B cell (primary cell): Measurements from ENCODE around the gene PARVA. TPM values are rescaled to one million over a fixed set of nuclear protein-coding genes. Genes with fewer than 3 reads are reported as not detected.

ENCODE experiments used
- ATAC-seq: fragments of 200-7000 bp; cut with Tn5 transposase; one replicate; pipeline ENCODE4 v1.10.0; 2021; ENCODE audit warnings: low read depth, mild to moderate bottlenecking, moderate number of reproducible peaks, moderate library complexity
- CTCF ChIA-PET: fragments of 350-600 bp; sonication (Branson Sonifier 250); formaldehyde crosslinking; loops from one replicate; lab custom pipeline; 2021; ENCODE audit warnings: antibody characterized with exemption, inconsistent platforms; lab: Charles Lee
- POLR2A ChIA-PET: fragments of 350-600 bp; sonication (Branson Sonifier 250); formaldehyde crosslinking; loops from one replicate; lab custom pipeline; 2021; ENCODE audit warnings: antibody characterized with exemption; lab: Charles Lee
- DNase-seq: peaks from one replicate; pipeline ENCODE4 v3.0.0; 2013
- H2AFZ ChIP-seq: 2 replicates; pipeline ENCODE4 v1.6.1; 2012; ENCODE audit warnings: mild to moderate bottlenecking, low read depth, low read length; ENCODE audit not compliant: insufficient read depth, poor library complexity, severe bottlenecking
- H3K27ac ChIP-seq, 2 donors: 1 replicate in 1 of 2; 2 replicates in 1 of 2; pipeline ENCODE4 v1.5.1; 2012 to 2013; ENCODE audit warnings: low read length in 2 of 2, mild to moderate bottlenecking in 2 of 2, moderate library complexity in 1 of 2
- H3K27me3 ChIP-seq, 4 experiments: fragments of 200-600 bp in 1 of 4; sonication (generic) in 1 of 4; replicated peaks in 1 of 4; 1 replicate in 2 of 4; 2 replicates in 2 of 4; pipeline versions ENCODE4 v1.6.1 to v1.7.0; 2013 to 2016; ENCODE audit warnings: low read length in 3 of 4, mild to moderate bottlenecking in 2 of 4, mixed read lengths in 1 of 4, moderate library complexity in 1 of 4; ENCODE audit not compliant: insufficient read depth in 4 of 4, control insufficient read depth in 3 of 4; ENCODE audit errors: control extremely low read depth in 1 of 4
- H3K36me3 ChIP-seq, 2 experiments: replicated peaks in 1 of 2; 1 replicate in 1 of 2; 2 replicates in 1 of 2; pipeline versions ENCODE4 v1.6.1 to v1.7.1; 2013; ENCODE audit warnings: low read length in 1 of 2; ENCODE audit not compliant: insufficient read depth in 2 of 2, control insufficient read depth in 1 of 2; ENCODE audit errors: control extremely low read depth in 1 of 2, extremely low read depth in 1 of 2
- H3K4me1 ChIP-seq, 2 donors: fragments of 200-600 bp in 1 of 2; sonication (generic) in 1 of 2; 1 replicate in 1 of 2; 2 replicates in 1 of 2; pipeline versions ENCODE4 v1.5.1 to v1.6.1; 2013 to 2017; ENCODE audit warnings: low read length in 2 of 2; ENCODE audit not compliant: control insufficient read depth in 2 of 2, insufficient read depth in 2 of 2
- H3K4me2 ChIP-seq: replicated peaks from 2 replicates; pipeline ENCODE3; 2012; ENCODE audit warnings: mild to moderate bottlenecking, low read depth, low read length; ENCODE audit not compliant: poor library complexity, severe bottlenecking
- H3K4me3 ChIP-seq, 5 experiments: fragments of 200-600 bp in 1 of 5; sonication (generic) in 1 of 5; 1 replicate in 3 of 5; 2 replicates in 2 of 5; pipeline versions ENCODE4 v1.5.1 to v1.7.0; 2011 to 2016; ENCODE audit warnings: low read length in 4 of 5, mild to moderate bottlenecking in 4 of 5, low read depth in 2 of 5, control low read depth in 1 of 5, moderate library complexity in 1 of 5; ENCODE audit not compliant: insufficient read depth in 1 of 5; ENCODE audit errors: control extremely low read depth in 1 of 5, extremely low read depth in 1 of 5
- H3K79me2 ChIP-seq: fragments of 200-600 bp; sonication (generic); one replicate; pipeline ENCODE4 v1.6.0; 2016; ENCODE audit warnings: low read length; ENCODE audit not compliant: control insufficient read depth, insufficient read depth
- H3K9ac ChIP-seq: fragments of 200-600 bp; sonication (generic); 2 replicates; pipeline ENCODE4 v1.6.1; 2017; ENCODE audit warnings: mild to moderate bottlenecking, low read length, moderate library complexity
- H3K9me3 ChIP-seq, 3 donors: one replicate each; pipeline versions ENCODE4 v1.6.1 to v1.7.1; 2013; ENCODE audit warnings: low read length in 2 of 3; ENCODE audit not compliant: control insufficient read depth in 2 of 3, insufficient read depth in 1 of 3; ENCODE audit errors: control extremely low read depth in 1 of 3
- H4K20me1 ChIP-seq: 2 replicates; pipeline ENCODE4 v1.6.0; 2012; ENCODE audit warnings: mild to moderate bottlenecking, low read length; ENCODE audit not compliant: insufficient read depth, control insufficient read depth, poor library complexity, severe bottlenecking
- H3K27ac Mint-ChIP-seq: one replicate; pipeline ENCODE4 v1.8.0; 2021; ENCODE audit warnings: mixed read lengths
- H3K27me3 Mint-ChIP-seq: one replicate; pipeline ENCODE4 v1.8.0; 2021; ENCODE audit warnings: mixed read lengths
- H3K4me1 Mint-ChIP-seq: one replicate; pipeline ENCODE4 v1.8.0; 2021; ENCODE audit warnings: mixed read lengths
- H3K4me3 Mint-ChIP-seq: one replicate; pipeline ENCODE4 v1.8.0; 2021; ENCODE audit warnings: mixed read lengths
- H3K9me3 Mint-ChIP-seq: one replicate; pipeline ENCODE4 v1.8.0; 2022; ENCODE audit warnings: mixed read lengths; ENCODE audit not compliant: insufficient read depth
- CTCF ChIP-seq: fragments of 200-600 bp; IDR thresholded peaks from one replicate; pipeline ENCODE4 v1.8.0; 2022; ENCODE audit warnings: antibody characterized with exemption, mild to moderate bottlenecking
- EZH2 ChIP-seq: IDR thresholded peaks from 2 replicates; pipeline ENCODE4 v1.6.1; 2012; ENCODE audit warnings: borderline replicate concordance, low read depth, mild to moderate bottlenecking, moderate library complexity, low read length; ENCODE audit not compliant: insufficient read depth, poor library complexity, severe bottlenecking
- WGBS: methylation state at CpG from one replicate; pipeline ENCODE4 v1.1.5; 2013; ENCODE audit warnings: missing lambda C conversion rate; ENCODE audit not compliant: insufficient coverage; 5-methylcytosine and 5-hydroxymethylcytosine counted together
- intact Hi-C: fragments of 100-400 bp; cut with micrococcal nuclease; formaldehyde crosslinking; loops from one replicate; pipeline ENCODE4 v1.10.0; 2022
- polyA plus RNA-seq: library from polyadenylated mRNA; depleted of rRNA; stranded (reverse); fragments of >200 nt; gene quantifications from 2 replicates; pipeline ENCODE4 v1.2.3, GENCODE V29; 2012
- total RNA-seq, 2 donors: library from RNA; stranded (reverse); fragments of 120-200 nt in 1 of 2; gene quantifications; 1 replicate in 1 of 2; 2 replicates in 1 of 2; pipeline versions ENCODE4 v1.2.3 to v1.2.4, GENCODE V29; 2013 to 2022

The PARVA gene
- total and polyA plus RNA-seq, 2 donors (not counting 1 experiment from before 2014, with no cell fraction given) = not detected

GRCh38 chr11:12556155-12556554 is 178.8 kb downstream of the PARVA start:
- DNase-seq = no peak
- H3K27ac Mint-ChIP-seq = no peak overlapping the region
- ChIA-PET POLR2A (no interaction called here), CTCF (no interaction called here)
- Histone ChIP-seq H3K9me3 (peaks cover 0 to 1% (median 0%) of the 10 kb centered on the region in 3 donors), H3K27me3 (no peaks in the 10 kb centered on the region), H3K4me2 (no peak overlapping the region), H3K4me3 (no peak overlapping the region), H3K4me1 (no peaks in the 10 kb centered on the region), H3K9ac (no peak overlapping the region), H3K27ac (no peak overlapping the region), H3K79me2 (no peaks in the 10 kb centered on the region), H4K20me1 (no peaks in the 10 kb centered on the region), H3K36me3 (no peaks in the 10 kb centered on the region), H2AFZ (no peak overlapping the region)
- TF ChIP-seq CTCF = no peak
- no peak for TF ChIP-seq EZH2
- H3K4me1 Mint-ChIP-seq = no peaks in the 10 kb centered on the region
- no peaks in the 10 kb centered on the region for H3K27me3 Mint-ChIP-seq
- 58% methylated on average over 2 of the region's 3 CpGs for WGBS
- H3K9me3 Mint-ChIP-seq = no peaks in the 10 kb centered on the region
- intact Hi-C loops = no loop called here
- no peak overlapping the region for H3K4me3 Mint-ChIP-seq
- ATAC-seq = no peak

- WGBS = 57% methylated on average over 6 of the region's 6 CpGs
- Histone ChIP-seq H3K4me2 (no peak overlapping the region), H3K27ac (no peak overlapping the region), H3K27me3 (no peaks in the 10 kb centered on the region), H3K4me1 (no peaks in the 10 kb centered on the region), H3K79me2 (no peaks in the 10 kb centered on the region), H4K20me1 (no peaks in the 10 kb centered on the region), H3K9me3 (peaks cover 0 to 1% (median 0%) of the 10 kb centered on the region in 3 donors), H3K9ac (no peak overlapping the region), H3K36me3 (no peaks in the 10 kb centered on the region), H2AFZ (no peak overlapping the region), H3K4me3 (no peak overlapping the region)
- no peak for DNase-seq
- Mint-ChIP-seq H3K4me3 (no peak overlapping the region), H3K27ac (no peak overlapping the region), H3K27me3 (no peaks in the 10 kb centered on the region), H3K9me3 (no peaks in the 10 kb centered on the region), H3K4me1 (no peaks in the 10 kb centered on the region)
- CTCF ChIA-PET = no interaction called here
- no peak for ATAC-seq
- POLR2A ChIA-PET = no interaction called here
- intact Hi-C loops = no loop called here
- TF ChIP-seq EZH2 = no peak
- TF ChIP-seq CTCF = no peak
These were observed 179.5 kb downstream of the PARVA start for GRCh38 chr11:12556788-12557384.
